HFF-Myc (cell line): ENCODE results near the gene CPNE4.

Source experiments
- DNase-seq: peaks from one replicate; pipeline ENCODE4 v3.0.0-alpha.2; 2011; ENCODE audit warnings: low read depth; ENCODE audit errors: extremely low read depth
- H3K4me3 ChIP-seq: replicated peaks from 2 replicates; pipeline ENCODE4 v1.5.1; 2011; ENCODE audit warnings: low read depth, mild to moderate bottlenecking, control low read depth, low read length
- CTCF ChIP-seq: IDR thresholded peaks from 2 replicates; pipeline ENCODE4 v1.5.1; 2012; ENCODE audit warnings: mild to moderate bottlenecking, low read depth, low read length, control low read depth; ENCODE audit errors: missing control alignments

The CPNE4 gene

GRCh38 chr3:131636266-131636775 lies 398.5 kb downstream of the CPNE4 start:
- TF ChIP-seq CTCF, result no peak
- DNase-seq, result no peak

DNA sequence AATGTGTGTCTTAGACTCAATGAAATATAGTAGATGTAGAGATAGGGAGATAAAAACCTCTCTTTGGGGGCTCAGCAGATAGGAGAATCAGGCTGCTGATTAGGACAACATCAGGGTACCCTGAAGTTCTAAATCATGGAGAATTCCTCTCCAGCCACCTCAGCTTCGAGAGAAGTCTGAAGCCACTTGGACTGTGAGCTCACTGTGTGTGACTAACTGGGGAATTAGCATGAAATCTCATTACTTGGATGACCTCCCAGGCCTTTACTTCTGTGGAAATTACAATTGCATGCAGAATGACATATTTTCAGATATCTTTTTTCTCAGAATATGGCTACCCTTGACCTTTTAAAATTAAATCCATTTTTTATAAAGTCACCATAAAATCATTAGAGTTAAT lies 404.0 kb downstream of the CPNE4 start:
- H3K4me3 ChIP-seq, result no peak overlapping the region
- no peak for DNase-seq

More at GRCh38 chr3:131636266-131636775, 398.5 kb downstream of the CPNE4 start:
- no peak overlapping the region for H3K4me3 ChIP-seq

GRCh38 chr3:131630097-131630496 lies 404.7 kb downstream of the CPNE4 start:
- DNase-seq, result peak; percentile 3
- H3K4me3 ChIP-seq, result no peak overlapping the region
- no peak for TF ChIP-seq CTCF

More for the DNA sequence above, 404.0 kb downstream of the CPNE4 start:
- no peak for TF ChIP-seq CTCF

- H3K4me3 ChIP-seq, result no peak overlapping the region
- no peak for TF ChIP-seq CTCF
- DNase-seq, result no peak
Measured at GRCh38 chr3:131623431-131623830, 411.4 kb downstream of the CPNE4 start.

DNA sequence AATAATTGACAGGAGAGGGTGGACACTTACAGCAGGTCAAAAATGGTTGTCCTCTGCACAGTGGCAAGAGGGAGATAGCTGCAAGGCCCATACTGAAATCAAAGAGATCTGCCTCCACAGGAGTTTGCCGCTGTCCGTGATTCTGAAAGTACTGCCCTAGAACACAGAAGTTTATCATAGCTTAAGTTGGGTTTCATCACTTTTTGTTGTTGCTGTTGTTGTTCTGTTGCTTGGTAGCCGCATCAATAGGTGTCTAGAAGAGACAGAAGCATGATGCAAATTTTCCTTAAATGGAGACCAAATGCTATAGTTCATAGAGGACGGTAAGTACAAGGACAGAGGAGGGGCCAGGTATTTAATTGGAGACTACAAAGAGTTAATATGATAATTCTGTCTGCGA lies 412.1 kb downstream of the CPNE4 start:
- no peak overlapping the region for H3K4me3 ChIP-seq
- DNase-seq, result no peak
- no peak for TF ChIP-seq CTCF

DNA sequence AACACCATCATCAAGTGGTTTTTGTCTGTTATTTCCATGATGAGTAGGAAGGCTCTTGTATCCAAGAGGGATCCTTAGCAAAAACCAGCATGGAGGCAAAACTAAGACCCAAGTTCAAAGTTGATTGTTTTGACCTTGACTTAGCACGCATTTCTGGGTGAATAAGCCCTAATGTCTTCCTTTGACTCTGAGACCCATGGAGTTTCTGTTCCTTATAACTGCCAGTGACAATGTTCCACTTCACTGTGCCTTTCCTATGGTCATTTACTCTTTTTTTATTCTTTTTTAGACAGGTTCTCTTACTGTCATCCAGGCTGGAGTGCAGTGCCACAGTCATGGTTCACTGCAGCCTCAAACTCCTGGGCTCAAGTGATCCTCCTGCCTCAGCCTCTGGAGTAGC lies 413.8 kb downstream of the CPNE4 start:
- no peak for TF ChIP-seq CTCF
- DNase-seq, result no peak
- H3K4me3 ChIP-seq, result no peak overlapping the region

DNA sequence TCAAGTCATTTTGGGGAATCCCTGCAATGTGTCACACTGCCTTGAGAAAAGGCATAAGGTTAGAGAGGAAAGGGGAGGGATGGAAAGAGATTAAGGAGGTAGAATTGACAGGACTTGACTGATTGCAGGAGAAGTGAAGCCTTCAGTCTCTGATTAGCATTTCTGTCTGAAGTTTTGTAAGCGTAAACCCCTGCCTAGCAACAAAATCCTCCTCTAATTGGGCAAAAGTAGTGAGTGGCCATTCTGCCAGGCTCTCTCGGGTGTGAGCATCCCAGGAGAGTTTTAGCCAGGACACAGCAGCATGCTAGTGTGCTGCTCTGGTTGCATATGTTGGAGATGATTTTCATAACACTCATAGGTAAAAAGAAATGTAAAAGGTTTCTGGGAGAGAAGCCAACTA lies 415.0 kb downstream of the CPNE4 start:
- no peak for DNase-seq
- TF ChIP-seq CTCF, result no peak
- H3K4me3 ChIP-seq, result no peak overlapping the region
